Uterus (tissue), 4 donors: ENCODE measurements around the gene HOXA9. TPM values are rescaled to one million over a fixed set of nuclear protein-coding genes. Genes with fewer than 3 reads are reported as not detected.

Experiments used
- DNase-seq, 2 donors: peaks; one replicate each; pipeline ENCODE4 v3.0.0-alpha.2; 2019 to 2020
- H3K27ac ChIP-seq, 2 donors: fragments of 200-600 bp; sonication (generic); 1 replicate in 1 of 2; 2 replicates in 1 of 2; pipeline ENCODE4 v1.5.1; 2016 to 2018
- H3K27me3 ChIP-seq, 2 donors: fragments of 200-600 bp; sonication (generic); one replicate each; pipeline ENCODE4 v1.5.1; 2018 to 2019; ENCODE audit warnings: control low read depth in 1 of 2
- H3K36me3 ChIP-seq, 2 donors: fragments of 200-600 bp; sonication (generic); one replicate each; pipeline ENCODE4 v1.5.1; 2019; ENCODE audit warnings: control low read depth in 1 of 2
- H3K4me1 ChIP-seq, 2 donors: fragments of 200-600 bp; sonication (generic); one replicate each; pipeline ENCODE4 v1.5.1; 2018 to 2019; ENCODE audit warnings: control low read depth in 1 of 2
- H3K4me3 ChIP-seq, 2 donors: fragments of 200-600 bp; sonication (generic); 1 replicate in 1 of 2; 2 replicates in 1 of 2; pipeline ENCODE4 v1.5.1; 2018 to 2019; ENCODE audit warnings: mild to moderate bottlenecking in 1 of 2
- H3K9me3 ChIP-seq, 2 donors: fragments of 200-600 bp; sonication (generic); one replicate each; pipeline ENCODE4 v1.5.1; 2019; ENCODE audit warnings: control low read depth in 1 of 2
- CTCF ChIP-seq, 4 experiments: fragments of 200-600 bp in 2 of 4; fragments of 450-650 bp in 2 of 4; sonication (generic) in 2 of 4; IDR thresholded peaks; one replicate each; pipeline ENCODE4 v1.5.1; 2016 to 2019; ENCODE audit warnings: antibody characterized with exemption in 4 of 4, mild to moderate bottlenecking in 2 of 4, moderate library complexity in 1 of 4
- POLR2A ChIP-seq, 2 donors: fragments of 450-650 bp; IDR thresholded peaks; one replicate each; pipeline ENCODE4 v1.6.1; 2016; ENCODE audit warnings: antibody characterized with exemption in 2 of 2, mild to moderate bottlenecking in 1 of 2, moderate library complexity in 1 of 2
- intact Hi-C: fragments of 100-400 bp; cut with DNase I; formaldehyde crosslinking; loops from one replicate; pipeline ENCODE4 v1.15.1; 2023; ENCODE audit warnings: low total_unique reads
- total RNA-seq, 4 donors: library from RNA; depleted of rRNA in 3 of 4; stranded (reverse); fragments of >200 nt in 3 of 4; gene quantifications; one replicate each; pipeline versions ENCODE4 v1.1.0 to v1.2.4, GENCODE V29; 2014 to 2023
- donor health status: DM: yes; HTN: yes; CAD: no.

HOXA9 gene
- total RNA-seq, 4 donors from 2014 or later: 2.3 to 26.4 (median 22.4) TPM

- peaks cover 4 to 6% of the 10 kb centered on the region in 2 donors for H3K4me1 ChIP-seq
- DNase-seq: no peak
- H3K9me3 ChIP-seq: no peaks in the 10 kb centered on the region
- H3K27me3 ChIP-seq: no peaks in the 10 kb centered on the region
- peak overlapping the region; percentile 77 to 80 for H3K27ac ChIP-seq
- no peak overlapping the region for H3K4me3 ChIP-seq
- TF ChIP-seq POLR2A (IDR thresholded peaks at IDR 0.05) (no peak), CTCF (IDR thresholded peaks at IDR 0.05) (no peak)
- intact Hi-C loops: no loop called here
- H3K36me3 ChIP-seq: no peaks in the 10 kb centered on the region
Measured at GRCh38 chr7:27116962-27117886, 48.1 kb downstream of the HOXA9 start.

GRCh38 chr7:27116031-27116961 is 49.0 kb downstream of the HOXA9 start:
- no peak for DNase-seq
- intact Hi-C loops: no loop called here
- no peak for TF ChIP-seq CTCF (IDR thresholded peaks at IDR 0.05)
- TF ChIP-seq POLR2A (IDR thresholded peaks at IDR 0.05): no peak
- Histone ChIP-seq H3K9me3 (no peaks in the 10 kb centered on the region), H3K4me3 (peak overlapping the region in 1 of 2 donors; percentile 19), H3K27ac (peak overlapping the region; percentile 77 to 80), H3K27me3 (no peaks in the 10 kb centered on the region), H3K4me1 (peaks cover 5 to 12% of the 10 kb centered on the region in 2 donors), H3K36me3 (no peaks in the 10 kb centered on the region)

- Histone ChIP-seq H3K9me3 (no peaks in the 10 kb centered on the region), H3K4me1 (peaks cover 11 to 12% of the 10 kb centered on the region in 2 donors), H3K4me3 (peak overlapping the region in 1 of 2 donors; percentile 19), H3K36me3 (no peaks in the 10 kb centered on the region), H3K27ac (peak overlapping the region; percentile 77 to 80), H3K27me3 (no peaks in the 10 kb centered on the region)
- DNase-seq: no peak
- no peak for TF ChIP-seq POLR2A (IDR thresholded peaks at IDR 0.05)
- no peak for TF ChIP-seq CTCF (IDR thresholded peaks at IDR 0.05)
- intact Hi-C loops: no loop called here
Measured at GRCh38 chr7:27115221-27116026, 49.9 kb downstream of the HOXA9 start.

- Histone ChIP-seq H3K4me1 (peaks cover 11 to 12% of the 10 kb centered on the region in 2 donors), H3K4me3 (peak overlapping the region in 1 of 2 donors; percentile 19)
- intact Hi-C loops: no loop called here
Measured at GRCh38 chr7:27114881-27115220, 50.5 kb downstream of the HOXA9 start.

More at GRCh38 chr7:27114881-27115220, 50.5 kb downstream of the HOXA9 start:
- H3K36me3 ChIP-seq: no peaks in the 10 kb centered on the region
- DNase-seq: no peak
- H3K27me3 ChIP-seq: no peaks in the 10 kb centered on the region
- peak overlapping the region; percentile 77 to 80 for H3K27ac ChIP-seq
- H3K9me3 ChIP-seq: no peaks in the 10 kb centered on the region
- TF ChIP-seq CTCF (IDR thresholded peaks at IDR 0.05) (no peak), POLR2A (IDR thresholded peaks at IDR 0.05) (no peak)
